ENCODE measurements around the gene ANKS1B. TPM values are rescaled to one million over a fixed set of nuclear protein-coding genes. Genes with fewer than 3 reads are reported as not detected.

The ANKS1B gene
- total and polyA plus RNA-seq, 7 donors = 1.0 to 57.3 (median 30.1) TPM; not detected in 1

DNA sequence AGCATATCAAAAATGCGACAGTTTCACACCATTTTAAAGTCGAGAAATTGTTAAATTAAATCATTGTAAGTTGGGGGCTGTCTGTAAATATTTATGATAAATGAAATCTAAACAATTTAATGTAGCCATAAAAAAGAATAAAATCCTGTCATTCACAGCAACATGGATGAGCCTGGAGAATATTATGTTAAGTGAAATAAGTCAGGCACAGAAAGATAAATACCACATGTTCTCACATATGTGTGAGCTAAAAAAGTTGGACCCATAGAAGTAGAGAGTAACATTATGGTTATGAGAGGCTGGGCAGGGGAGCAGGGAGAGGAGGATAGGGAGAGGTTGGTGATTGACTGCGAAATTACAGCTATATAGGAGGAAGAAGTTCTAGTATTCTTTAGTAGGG, 201.3 kb downstream of the ANKS1B start:
- no peak overlapping the region for H3K27ac ChIP-seq
- no peaks in the 10 kb centered on the region for H3K9me3 ChIP-seq
- intact Hi-C loops (cut with DNase I) = no loop called here
- H3K36me3 ChIP-seq = no peaks in the 10 kb centered on the region
- no peaks in the 10 kb centered on the region for H3K4me1 ChIP-seq
- DNase-seq = no peak
- H3K27me3 ChIP-seq = no peaks in the 10 kb centered on the region
- no peak overlapping the region for H3K4me3 ChIP-seq
- WGBS, 2 donors = 80 to 82% methylated on average over 3 of the region's 3 CpGs
- TF ChIP-seq POLR2AphosphoS5 (IDR thresholded peaks at IDR 0.05) (no peak), EP300 (IDR thresholded peaks at IDR 0.05) (no peak), POLR2A (IDR thresholded peaks at IDR 0.05) (no peak)
- TF ChIP-seq, protein P1, sequence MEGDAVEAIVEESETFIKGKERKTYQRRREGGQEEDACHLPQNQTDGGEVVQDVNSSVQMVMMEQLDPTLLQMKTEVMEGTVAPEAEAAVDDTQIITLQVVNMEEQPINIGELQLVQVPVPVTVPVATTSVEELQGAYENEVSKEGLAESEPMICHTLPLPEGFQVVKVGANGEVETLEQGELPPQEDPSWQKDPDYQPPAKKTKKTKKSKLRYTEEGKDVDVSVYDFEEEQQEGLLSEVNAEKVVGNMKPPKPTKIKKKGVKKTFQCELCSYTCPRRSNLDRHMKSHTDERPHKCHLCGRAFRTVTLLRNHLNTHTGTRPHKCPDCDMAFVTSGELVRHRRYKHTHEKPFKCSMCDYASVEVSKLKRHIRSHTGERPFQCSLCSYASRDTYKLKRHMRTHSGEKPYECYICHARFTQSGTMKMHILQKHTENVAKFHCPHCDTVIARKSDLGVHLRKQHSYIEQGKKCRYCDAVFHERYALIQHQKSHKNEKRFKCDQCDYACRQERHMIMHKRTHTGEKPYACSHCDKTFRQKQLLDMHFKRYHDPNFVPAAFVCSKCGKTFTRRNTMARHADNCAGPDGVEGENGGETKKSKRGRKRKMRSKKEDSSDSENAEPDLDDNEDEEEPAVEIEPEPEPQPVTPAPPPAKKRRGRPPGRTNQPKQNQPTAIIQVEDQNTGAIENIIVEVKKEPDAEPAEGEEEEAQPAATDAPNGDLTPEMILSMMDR (IDR thresholded peaks at IDR 0.05) = no peak

DNA sequence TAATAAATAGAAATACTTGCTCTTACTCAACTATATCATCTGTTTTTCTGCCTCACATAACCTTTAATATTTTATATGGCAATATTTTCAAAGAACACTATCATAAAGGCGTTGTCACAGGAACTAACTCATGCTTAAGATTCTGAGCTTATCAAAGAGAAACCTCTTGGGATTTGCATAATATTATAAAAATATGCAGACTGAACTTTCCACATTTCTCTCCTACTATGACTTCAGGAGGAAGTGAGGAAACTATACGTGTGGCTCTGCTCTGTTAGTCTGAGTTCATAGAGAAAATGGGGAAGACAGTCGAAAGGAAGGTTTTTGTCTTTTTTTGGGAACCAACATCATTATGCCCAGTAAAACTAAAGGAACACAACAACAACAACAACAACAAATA, 212.5 kb downstream of the ANKS1B start:
- H3K4me1 ChIP-seq = peaks cover 0 to 3% (median 0%) of the 10 kb centered on the region in 4 donors
- peaks cover 0 to 17% (median 0%) of the 10 kb centered on the region in 4 donors for H3K36me3 ChIP-seq
- TF ChIP-seq, protein P1 (IDR thresholded peaks at IDR 0.05) = no peak
- TF ChIP-seq EP300 (IDR thresholded peaks at IDR 0.05) (no peak), POLR2A (IDR thresholded peaks at IDR 0.05) (no peak), POLR2AphosphoS5 (IDR thresholded peaks at IDR 0.05) (no peak)
- H3K27ac ChIP-seq = no peak overlapping the region
- no peaks in the 10 kb centered on the region for H3K27me3 ChIP-seq
- no peak for DNase-seq
- intact Hi-C loops (cut with DNase I) = no loop called here
- no peak overlapping the region for H3K4me3 ChIP-seq
- H3K9me3 ChIP-seq = no peaks in the 10 kb centered on the region
- 47 to 52% methylated on average over 3 of the region's 3 CpGs for WGBS, 2 donors

DNA sequence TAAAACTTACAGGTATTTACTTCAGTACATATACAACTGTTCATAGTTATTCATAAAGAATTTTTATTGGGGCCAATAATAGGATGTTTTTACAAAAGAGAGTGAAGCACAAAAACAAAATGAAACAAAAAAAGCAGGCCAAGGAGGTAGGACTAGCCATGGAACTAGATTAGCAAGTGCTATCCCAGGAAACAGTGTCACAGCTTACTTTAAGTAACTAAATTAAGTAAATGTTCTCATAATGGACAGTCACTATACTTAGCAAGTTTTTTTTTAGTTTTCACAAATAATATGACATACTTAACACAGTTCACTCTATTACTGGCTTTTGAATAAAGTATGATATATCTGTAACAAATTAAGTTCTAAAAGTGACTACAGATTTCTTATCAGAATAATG, 213.1 kb downstream of the ANKS1B start:
- Histone ChIP-seq H3K4me1 (peaks cover 0 to 3% (median 0%) of the 10 kb centered on the region in 4 donors), H3K36me3 (peaks cover 0 to 17% (median 0%) of the 10 kb centered on the region in 4 donors), H3K9me3 (no peaks in the 10 kb centered on the region), H3K27me3 (no peaks in the 10 kb centered on the region), H3K4me3 (no peak overlapping the region), H3K27ac (no peak overlapping the region)
- intact Hi-C loops (cut with DNase I) = no loop called here
- no peak for DNase-seq
- TF ChIP-seq, protein P1 (IDR thresholded peaks at IDR 0.05) = no peak
- TF ChIP-seq POLR2A (IDR thresholded peaks at IDR 0.05) = no peak
- TF ChIP-seq EP300 (IDR thresholded peaks at IDR 0.05) = no peak
- no peak for TF ChIP-seq POLR2AphosphoS5 (IDR thresholded peaks at IDR 0.05)

DNA sequence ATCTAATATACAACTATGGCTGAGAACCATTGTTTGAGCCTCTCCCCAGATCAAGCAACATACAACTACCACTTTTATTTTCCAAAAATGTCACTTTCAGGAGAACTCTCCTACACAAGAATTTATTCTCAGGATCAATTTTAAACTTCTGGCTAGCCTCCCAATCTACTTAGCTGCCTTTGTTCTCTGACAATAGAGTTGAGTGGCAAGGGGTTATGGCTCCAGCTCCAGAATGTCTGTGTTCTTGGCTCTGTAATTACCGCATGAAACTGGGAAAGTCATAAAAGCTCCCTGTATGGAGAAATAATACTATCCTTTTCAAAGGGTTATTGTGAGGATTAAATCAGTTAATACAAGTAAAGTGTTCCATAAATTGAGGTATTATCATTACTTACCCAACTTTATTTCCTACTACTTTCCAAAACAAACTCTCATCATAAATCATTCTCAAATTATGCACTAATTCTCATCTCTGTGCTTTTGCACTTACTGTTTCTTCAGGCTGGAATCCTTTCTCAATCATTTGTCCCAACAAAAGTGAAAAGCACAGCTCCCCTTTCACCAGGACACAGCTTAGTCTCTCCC, 215.2 kb downstream of the ANKS1B start:
- 34 to 63% methylated on average over 1 of the region's 1 CpG for WGBS, 2 donors
- no peak for DNase-seq
- no peak overlapping the region for H3K27ac ChIP-seq
- intact Hi-C loops (cut with DNase I) = no loop called here
- no peak overlapping the region for H3K4me3 ChIP-seq
- no peak for TF ChIP-seq POLR2AphosphoS5 (IDR thresholded peaks at IDR 0.05)
- TF ChIP-seq POLR2A (IDR thresholded peaks at IDR 0.05) = no peak
- TF ChIP-seq, protein P1 (IDR thresholded peaks at IDR 0.05) = no peak
- no peak for TF ChIP-seq EP300 (IDR thresholded peaks at IDR 0.05)
- H3K9me3 ChIP-seq = no peaks in the 10 kb centered on the region
- H3K27me3 ChIP-seq = no peaks in the 10 kb centered on the region
- H3K4me1 ChIP-seq = peaks cover 0 to 3% (median 0%) of the 10 kb centered on the region in 4 donors
- H3K36me3 ChIP-seq = peaks cover 0 to 10% (median 0%) of the 10 kb centered on the region in 4 donors

DNA sequence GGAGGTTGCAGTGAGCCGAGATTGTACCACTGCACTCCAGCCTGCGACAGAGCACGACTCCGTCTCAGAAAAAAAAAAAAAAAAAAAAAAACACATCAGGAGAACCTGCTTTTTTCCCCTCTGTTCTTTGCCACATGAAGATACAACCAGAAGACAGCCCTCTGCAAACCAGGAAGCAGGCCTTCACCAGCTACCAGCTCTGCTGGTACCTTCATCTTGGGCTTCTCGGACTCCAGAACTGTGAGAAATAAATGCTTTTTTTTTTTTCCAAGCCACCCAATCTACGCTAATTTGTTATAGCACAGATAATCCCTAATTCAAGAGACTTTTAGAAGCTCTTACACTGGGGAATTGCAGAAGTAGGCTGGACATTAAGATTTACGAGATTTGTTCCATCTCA, 216.0 kb downstream of the ANKS1B start:
- no peaks in the 10 kb centered on the region for H3K27me3 ChIP-seq
- H3K4me1 ChIP-seq = peaks cover 0 to 3% (median 0%) of the 10 kb centered on the region in 4 donors
- no peak overlapping the region for H3K4me3 ChIP-seq
- intact Hi-C loops (cut with DNase I) = no loop called here
- H3K27ac ChIP-seq = no peak overlapping the region
- DNase-seq = no peak
- peaks cover 0 to 3% (median 0%) of the 10 kb centered on the region in 4 donors for H3K36me3 ChIP-seq
- TF ChIP-seq POLR2A (IDR thresholded peaks at IDR 0.05) (no peak), POLR2AphosphoS5 (IDR thresholded peaks at IDR 0.05) (no peak), EP300 (IDR thresholded peaks at IDR 0.05) (no peak)
- TF ChIP-seq, protein P1 (IDR thresholded peaks at IDR 0.05) = no peak
- 89 to 90% methylated on average over 7 of the region's 7 CpGs for WGBS, 2 donors
- H3K9me3 ChIP-seq = no peaks in the 10 kb centered on the region
